OCI-LY7 (cell line): ENCODE measurements around the gene FADS3.

Source experiments
- CTCF ChIP-seq: fragments of 200-600 bp; sonication (generic); conservative IDR thresholded peaks from 2 replicates; pipeline ENCODE4 v1.5.1; 2014; ENCODE audit warnings: mild to moderate bottlenecking, antibody characterized with exemption, low read length, moderate library complexity, mixed read lengths
- EZH2phosphoT487 ChIP-seq: fragments of 200-600 bp; sonication (generic); IDR thresholded peaks from 2 replicates; pipeline ENCODE4 v1.6.1; 2018; ENCODE audit warnings: low read depth, borderline replicate concordance, mild to moderate bottlenecking, mixed run types, antibody characterized with exemption, low read length, moderate library complexity, mixed read lengths

DNA sequence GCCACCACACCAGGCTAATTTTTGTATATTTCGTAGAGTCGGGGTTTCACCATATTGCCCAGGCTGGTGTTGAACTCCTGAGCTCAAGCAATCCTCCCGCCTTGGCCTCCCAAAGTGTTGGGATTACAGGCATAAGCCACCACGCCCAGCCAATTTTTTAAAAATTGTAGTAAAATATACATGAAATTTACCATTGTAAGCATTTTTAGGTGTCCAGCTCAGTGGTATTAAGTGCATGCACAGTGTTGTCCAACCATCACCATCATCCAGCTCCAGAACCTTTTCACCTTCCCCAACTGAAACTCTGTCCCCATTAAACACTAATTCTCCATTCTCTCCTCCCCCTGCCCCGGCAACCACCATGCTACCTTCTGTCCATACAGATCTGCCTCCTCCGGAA lies 8.5 kb downstream of the FADS3 start:
- TF ChIP-seq CTCF (no peak), EZH2phosphoT487 (no peak)
